Ectodermal cell (in vitro differentiated cells): ENCODE results near the gene COPB2.
"Not testable (repeated sequence)": the region's sequence is repeated elsewhere in the genome, so short reads cannot be mapped to it uniquely, and the experiment has no call there.

ENCODE experiments used
- H3K27ac ChIP-seq: 2 replicates; pipeline ENCODE4 v1.7.0; 2013; ENCODE audit warnings: mild to moderate bottlenecking, low read depth, low read length; ENCODE audit not compliant: insufficient read depth, poor library complexity, severe bottlenecking
- H3K27me3 ChIP-seq: 2 replicates; pipeline ENCODE4 v1.7.0; 2013; ENCODE audit warnings: mild to moderate bottlenecking, low read length; ENCODE audit not compliant: insufficient read depth, control insufficient read depth, poor library complexity, severe bottlenecking
- H3K36me3 ChIP-seq: one replicate; pipeline ENCODE4 v1.7.0; 2013; ENCODE audit warnings: low read length; ENCODE audit not compliant: control insufficient read depth, insufficient read depth
- H3K4me1 ChIP-seq: one replicate; pipeline ENCODE4 v1.7.0; 2013; ENCODE audit warnings: low read length; ENCODE audit not compliant: control insufficient read depth, insufficient read depth
- H3K4me3 ChIP-seq: 2 replicates; pipeline ENCODE4 v1.7.0; 2013; ENCODE audit warnings: low read depth, low read length, control low read depth; ENCODE audit not compliant: insufficient read depth
- H3K9me3 ChIP-seq: 2 replicates; pipeline ENCODE4 v1.7.0; 2013; ENCODE audit warnings: mild to moderate bottlenecking, low read length, moderate library complexity; ENCODE audit not compliant: control insufficient read depth
- WGBS, 2 experiments: methylation state at CpG; one replicate each; pipeline ENCODE4 v1.1.7; 2013; ENCODE audit warnings: missing lambda C conversion rate in 2 of 2; 5-methylcytosine and 5-hydroxymethylcytosine counted together

COPB2 gene

DNA sequence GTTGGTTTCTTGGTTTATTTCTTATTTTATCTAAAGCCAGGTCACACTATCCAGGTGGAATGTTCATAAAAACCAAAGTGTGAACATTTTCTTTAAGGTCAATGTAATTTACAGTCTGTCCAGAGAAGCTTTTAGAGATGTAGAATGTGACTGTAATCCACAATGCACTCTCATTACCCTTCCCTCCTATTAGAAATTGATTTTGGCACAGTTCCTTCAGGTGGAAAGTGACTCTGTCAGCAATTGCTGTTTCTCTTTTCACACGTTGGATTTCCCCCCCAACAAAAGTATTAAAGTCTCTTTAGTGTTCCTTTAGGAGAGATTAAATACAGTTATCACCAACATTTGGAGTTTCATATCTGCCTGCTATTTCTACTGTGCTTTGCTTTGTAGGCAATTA, 31.6 kb upstream of the COPB2 start:
- H3K9me3 ChIP-seq, result no peaks in the 10 kb centered on the region
- H3K4me3 ChIP-seq, result no peak overlapping the region
- H3K27ac ChIP-seq, result no peak overlapping the region
- no peaks in the 10 kb centered on the region for H3K27me3 ChIP-seq
- WGBS, 2 experiments, result 71% methylated on average over 1 of the region's 1 CpG; no CpG with 5 or more reads in 1 of the 2 experiments
- no peaks in the 10 kb centered on the region for H3K36me3 ChIP-seq
- no peaks in the 10 kb centered on the region for H3K4me1 ChIP-seq

DNA sequence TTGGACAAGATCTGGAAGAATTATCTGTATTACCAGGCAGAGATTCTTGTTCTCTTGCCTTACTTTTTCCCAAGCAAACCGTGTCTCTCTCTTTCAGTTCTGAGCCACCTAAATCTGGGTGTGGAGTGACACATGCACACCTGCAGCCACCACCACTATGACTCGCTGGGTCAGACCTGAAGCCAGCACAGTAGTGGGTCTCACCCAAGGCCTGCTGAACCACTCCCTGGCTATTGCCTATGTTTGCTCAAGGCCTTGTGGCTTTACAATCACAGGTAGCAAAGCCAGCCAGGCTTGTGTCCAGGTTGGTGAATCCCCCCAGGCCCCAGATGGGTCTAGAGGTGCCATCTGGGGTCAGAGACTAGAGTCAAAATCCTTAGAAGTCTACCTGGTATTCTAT, 28.7 kb upstream of the COPB2 start:
- Histone ChIP-seq H3K27me3 (no peaks in the 10 kb centered on the region), H3K36me3 (no peaks in the 10 kb centered on the region), H3K4me3 (no peak overlapping the region), H3K27ac (no peak overlapping the region), H3K9me3 (no peaks in the 10 kb centered on the region), H3K4me1 (no peaks in the 10 kb centered on the region)
- WGBS, 2 experiments, result 86 to 92% methylated on average over 2 of the region's 2 CpGs

DNA sequence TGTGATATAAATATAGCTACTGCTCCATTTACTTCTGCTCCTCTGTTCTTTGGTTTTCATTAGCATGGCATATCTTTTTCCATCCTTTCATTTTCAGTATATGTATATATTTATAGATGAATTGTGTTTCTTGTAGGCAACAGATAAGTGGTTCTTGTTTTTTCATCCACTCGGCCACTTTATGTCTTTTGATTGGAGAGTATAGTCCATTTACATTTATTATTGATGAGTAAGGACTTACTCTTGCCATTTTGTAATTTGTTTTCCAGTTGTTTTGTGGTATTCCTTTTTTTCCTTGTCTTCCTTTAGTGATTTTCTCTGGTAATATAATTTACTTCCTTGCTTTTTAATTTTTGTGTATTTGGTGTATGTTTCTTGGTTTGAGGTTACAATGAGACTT, 26.8 kb upstream of the COPB2 start:
- H3K27ac ChIP-seq, result no peak overlapping the region
- H3K36me3 ChIP-seq, result no peaks in the 10 kb centered on the region
- H3K9me3 ChIP-seq, result no peaks in the 10 kb centered on the region
- no peak overlapping the region for H3K4me3 ChIP-seq
- WGBS, 2 experiments, result 83% methylated on average over 1 of the region's 1 CpG; no CpG with 5 or more reads in 1 of the 2 experiments
- H3K4me1 ChIP-seq, result no peaks in the 10 kb centered on the region
- no peaks in the 10 kb centered on the region for H3K27me3 ChIP-seq

DNA sequence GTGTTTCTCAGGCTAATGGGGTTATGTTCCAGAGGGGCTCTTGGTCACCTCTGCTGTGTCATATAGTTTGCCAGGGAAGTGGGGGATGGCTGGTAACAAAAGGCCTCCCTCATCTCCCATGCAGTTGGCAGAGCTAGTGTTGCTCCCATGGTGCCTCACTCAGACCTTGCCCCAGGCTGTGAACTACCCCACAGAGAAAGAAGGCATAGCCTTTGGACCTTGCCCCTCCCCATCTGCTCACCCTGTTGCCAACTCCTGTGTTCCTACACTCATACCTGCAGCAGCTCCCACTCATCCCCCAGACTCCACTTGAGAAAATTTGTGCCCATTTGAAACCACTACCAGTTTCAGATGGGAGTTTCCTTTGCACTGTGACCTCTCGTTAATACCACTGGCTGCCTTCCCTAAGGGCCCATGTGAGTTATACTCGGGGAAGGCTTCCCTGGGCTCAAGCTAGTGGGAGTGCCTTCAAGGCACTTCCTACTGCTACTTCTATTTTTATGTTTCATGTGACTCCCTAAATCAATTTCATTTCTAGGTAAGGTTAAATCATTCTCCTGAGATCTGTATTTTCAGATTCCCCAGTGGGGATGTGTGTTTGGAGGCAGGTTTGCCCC, 25.3 kb upstream of the COPB2 start:
- Histone ChIP-seq H3K9me3 (no peaks in the 10 kb centered on the region), H3K36me3 (no peaks in the 10 kb centered on the region), H3K27me3 (no peaks in the 10 kb centered on the region), H3K4me1 (no peaks in the 10 kb centered on the region), H3K27ac (no peak overlapping the region), H3K4me3 (no peak overlapping the region)
- WGBS, 2 experiments, result 90 to 95% methylated on average over 2 of the region's 2 CpGs

DNA sequence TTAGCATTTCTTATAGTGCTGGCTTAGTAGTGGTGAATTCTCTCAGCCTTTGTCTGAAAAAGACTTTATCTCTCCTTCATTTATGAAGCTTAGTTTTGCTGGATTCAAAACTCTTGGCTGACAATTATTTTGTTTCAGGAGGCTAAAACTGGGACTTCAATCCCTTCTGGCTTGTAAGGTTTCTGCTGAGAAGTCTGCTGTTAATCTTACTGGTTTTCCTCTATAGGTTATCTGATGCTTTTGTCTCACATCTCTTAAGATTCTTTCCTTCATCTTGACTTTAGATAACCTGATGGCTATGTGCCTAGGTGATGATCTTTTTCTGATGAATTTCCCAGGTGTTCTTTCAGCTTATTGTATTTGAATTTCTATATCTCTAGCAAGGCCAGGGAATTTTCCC, 23.4 kb upstream of the COPB2 start:
- not testable (repeated sequence) for H3K36me3 ChIP-seq, H3K4me3 ChIP-seq, H3K9me3 ChIP-seq, H3K27me3 ChIP-seq, H3K27ac ChIP-seq, H3K4me1 ChIP-seq

DNA sequence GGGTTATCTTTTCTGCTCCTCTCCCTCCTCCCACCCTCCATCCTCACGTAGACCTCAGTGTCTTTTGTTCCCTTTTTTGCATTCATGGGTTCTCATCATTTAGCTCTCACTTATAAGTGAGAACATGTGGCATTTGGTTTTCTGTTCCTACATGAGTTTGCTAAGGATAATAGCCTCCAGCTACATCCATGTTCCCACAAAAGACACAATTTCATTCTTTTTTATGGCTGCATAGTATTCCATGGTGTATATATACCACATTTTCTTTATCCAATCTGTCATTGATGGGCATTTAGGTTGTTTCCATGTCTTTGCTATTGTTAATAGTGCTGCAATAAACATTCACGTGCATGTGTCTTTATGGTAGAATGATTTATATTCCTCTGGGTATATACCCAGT, 11.7 kb upstream of the COPB2 start:
- H3K27me3 ChIP-seq, H3K4me1 ChIP-seq, H3K27ac ChIP-seq, H3K36me3 ChIP-seq, H3K9me3 ChIP-seq, H3K4me3 ChIP-seq: not testable (repeated sequence)
- 75 to 96% methylated on average over 2 of the region's 2 CpGs for WGBS, 2 experiments

DNA sequence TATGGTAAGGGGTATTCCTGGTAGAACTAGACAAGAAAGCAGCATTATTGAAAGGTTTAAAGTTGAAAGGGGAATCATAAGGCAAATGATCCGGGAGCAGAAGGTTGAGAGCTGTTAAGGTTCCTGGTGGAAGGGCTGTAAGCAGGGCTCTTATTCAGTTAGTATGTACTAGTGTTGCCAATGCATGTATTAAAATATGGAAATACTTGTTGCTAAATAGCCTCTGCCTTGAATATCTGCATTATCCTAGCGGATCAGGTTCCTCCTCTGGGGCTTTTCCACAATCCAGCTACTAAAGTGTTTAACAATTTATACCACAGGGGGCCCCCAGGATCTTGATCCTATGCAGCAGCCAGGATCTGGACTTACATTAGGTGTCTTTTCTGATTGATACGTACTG, 7.3 kb upstream of the COPB2 start:
- Histone ChIP-seq H3K9me3 (no peaks in the 10 kb centered on the region), H3K36me3 (no peaks in the 10 kb centered on the region), H3K4me3 (no peak overlapping the region), H3K27me3 (no peaks in the 10 kb centered on the region), H3K4me1 (no peaks in the 10 kb centered on the region), H3K27ac (no peak overlapping the region)
- 90 to 93% methylated on average over 3 of the region's 3 CpGs for WGBS, 2 experiments

DNA sequence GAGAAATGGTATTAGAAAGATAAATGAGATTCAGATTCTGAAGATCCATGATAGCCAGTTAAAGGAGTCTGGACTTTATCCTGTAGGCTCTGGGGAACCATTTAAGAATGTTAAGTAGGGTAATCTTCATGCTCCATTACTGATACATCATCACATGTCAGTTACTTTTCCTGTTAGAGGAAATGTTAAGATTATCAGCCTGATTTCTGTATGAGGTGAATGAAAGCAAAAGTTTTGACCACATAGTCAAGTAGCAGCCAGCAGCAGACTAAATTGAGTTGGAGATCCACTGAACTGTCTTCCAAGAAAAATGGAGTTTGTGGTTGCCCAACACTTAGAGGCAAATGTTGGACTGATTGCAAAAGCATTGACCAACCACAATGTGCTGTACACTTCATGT, 4.7 kb upstream of the COPB2 start:
- Histone ChIP-seq H3K27me3 (no peaks in the 10 kb centered on the region), H3K9me3 (no peaks in the 10 kb centered on the region), H3K27ac (no peak overlapping the region), H3K36me3 (no peaks in the 10 kb centered on the region), H3K4me1 (peaks cover 2% of the 10 kb centered on the region), H3K4me3 (no peak overlapping the region)

DNA sequence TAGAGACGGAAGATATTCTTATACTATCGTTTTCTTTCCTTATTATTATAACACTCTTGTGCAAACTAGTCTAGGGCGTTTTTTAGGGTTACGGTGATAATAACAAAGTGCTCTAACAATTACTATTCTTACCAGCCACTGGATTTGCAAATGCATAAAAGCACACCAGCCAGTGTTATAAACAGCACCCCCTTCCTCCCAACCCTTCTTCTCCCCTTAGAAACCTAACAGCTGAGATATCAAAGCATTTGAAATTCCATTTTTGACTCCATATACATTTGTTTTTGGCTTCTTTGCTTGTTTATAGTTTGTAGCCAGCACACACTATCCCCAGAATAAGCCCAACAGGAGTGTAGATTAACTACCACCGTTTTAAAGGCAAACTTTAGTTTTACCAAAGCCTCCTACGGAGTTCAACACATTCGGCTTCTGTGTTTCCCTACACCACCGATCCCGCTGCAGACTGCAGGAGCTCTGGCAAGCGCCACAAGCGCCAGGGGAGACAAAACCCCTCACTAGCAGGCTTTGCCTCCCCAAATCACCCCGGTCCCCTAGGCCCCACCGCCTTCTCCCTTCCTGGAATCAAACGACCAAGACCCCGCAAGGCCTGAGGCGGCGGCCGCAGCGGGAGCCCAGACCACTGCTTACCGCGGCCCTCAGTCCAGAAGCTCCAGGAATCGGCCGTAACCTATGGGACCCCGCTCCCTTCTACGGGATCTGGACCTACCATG, 461 bp downstream of the COPB2 start:
- Histone ChIP-seq H3K4me3 (peak overlapping the region; percentile 60), H3K27me3 (no peaks in the 10 kb centered on the region), H3K4me1 (peaks cover 2% of the 10 kb centered on the region), H3K9me3 (no peaks in the 10 kb centered on the region), H3K27ac (peak overlapping the region; percentile 6), H3K36me3 (no peaks in the 10 kb centered on the region)
- WGBS, 2 experiments, result 7 to 9% methylated on average over 24 to 25 of the region's 25 CpGs

DNA sequence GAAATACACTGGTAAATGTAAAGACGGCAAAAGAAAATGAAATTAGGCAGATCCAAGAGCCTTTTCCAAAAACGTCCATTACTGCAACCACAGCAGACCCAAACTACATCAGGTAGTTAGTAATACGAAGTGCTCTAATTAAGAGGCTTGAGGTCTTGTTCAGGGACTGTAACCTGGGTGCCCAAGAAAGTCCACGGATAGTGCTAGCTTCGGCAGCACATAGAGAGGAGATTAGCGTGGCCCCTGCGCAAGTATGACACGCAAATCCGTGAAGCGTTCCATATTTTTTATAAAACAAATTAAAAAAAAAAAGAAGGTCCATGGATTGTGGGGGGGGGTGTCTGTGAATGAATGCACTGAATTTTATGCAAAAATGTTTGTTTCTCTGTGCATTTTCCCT, 1.4 kb downstream of the COPB2 start:
- H3K4me3 ChIP-seq, result no peak overlapping the region
- H3K4me1 ChIP-seq, result peaks cover 2% of the 10 kb centered on the region
- no peaks in the 10 kb centered on the region for H3K27me3 ChIP-seq
- H3K27ac ChIP-seq, result no peak overlapping the region
- H3K9me3 ChIP-seq, result no peaks in the 10 kb centered on the region
- no peaks in the 10 kb centered on the region for H3K36me3 ChIP-seq
- WGBS, 2 experiments, result 85 to 91% methylated on average over 6 to 10 of the region's 10 CpGs
